ENCODE measurements around the gene CRTC1. TPM values are rescaled to one million over a fixed set of nuclear protein-coding genes. Genes with fewer than 3 reads are reported as not detected.

CRTC1 gene
- total RNA-seq, 4 donors from 2014 or later: 2.8 to 6.5 (median 5.6) TPM

GRCh38 chr19:18751571-18751970, 68.1 kb downstream of the CRTC1 start:
- ATAC-seq (ENCODE audit: low FRiP score): no peak
- no peak for DNase-seq (ENCODE audit: low spot score)
- no peak for TF ChIP-seq CTCF (IDR thresholded peaks at IDR 0.05)

GRCh38 chr19:18754501-18754900, 71.0 kb downstream of the CRTC1 start:
- TF ChIP-seq CTCF (IDR thresholded peaks at IDR 0.05): no peak
- DNase-seq (ENCODE audit: low spot score): no peak
- ATAC-seq (ENCODE audit: low FRiP score): no peak

GRCh38 chr19:18756896-18757295, 73.4 kb downstream of the CRTC1 start:
- no peak for ATAC-seq (ENCODE audit: low FRiP score)
- no peak for TF ChIP-seq CTCF (IDR thresholded peaks at IDR 0.05)
- DNase-seq (ENCODE audit: low spot score): no peak

- TF ChIP-seq CTCF (IDR thresholded peaks at IDR 0.05): no peak
- no peak for DNase-seq (ENCODE audit: low spot score)
- ATAC-seq (ENCODE audit: low FRiP score): no peak
These were observed 76.0 kb downstream of the CRTC1 start for GRCh38 chr19:18759304-18759994.

GRCh38 chr19:18759995-18760426, 76.5 kb downstream of the CRTC1 start:
- DNase-seq (ENCODE audit: low spot score) (no peak), ATAC-seq (ENCODE audit: low FRiP score) (no peak)
- TF ChIP-seq CTCF (IDR thresholded peaks at IDR 0.05): no peak

GRCh38 chr19:18760440-18761383, 77.2 kb downstream of the CRTC1 start:
- DNase-seq (ENCODE audit: low spot score) (no peak), ATAC-seq (ENCODE audit: low FRiP score) (no peak)
- TF ChIP-seq CTCF (IDR thresholded peaks at IDR 0.05): no peak

Data from omental fat pad (tissue), 4 donors.